Ovary (tissue), 9 donors: ENCODE results near the gene PWWP2B. TPM values are rescaled to one million over a fixed set of nuclear protein-coding genes. Genes with fewer than 3 reads are reported as not detected.
"Not testable (repeated sequence)": the region's sequence is repeated elsewhere in the genome, so short reads cannot be mapped to it uniquely, and the experiment has no call there.

Experiments used
- DNase-seq, 5 donors: peaks; one replicate each; pipeline ENCODE4 v3.0.0-alpha.2; 2019 to 2020
- H3K27ac ChIP-seq, 2 donors: fragments of 200-600 bp; one replicate each; pipeline versions ENCODE4 v1.5.1 to v1.8.0; 2019 to 2022
- H3K27me3 ChIP-seq: fragments of 200-600 bp; one replicate; pipeline ENCODE4 v1.8.0; 2022
- H3K36me3 ChIP-seq: fragments of 200-600 bp; sonication (generic); one replicate; pipeline ENCODE4 v1.5.1; 2019
- H3K4me1 ChIP-seq: one replicate; pipeline ENCODE4 v1.8.1; 2013; ENCODE audit warnings: mild to moderate bottlenecking, moderate library complexity; ENCODE audit not compliant: insufficient read depth
- H3K4me3 ChIP-seq: fragments of 200-600 bp; sonication (generic); one replicate; pipeline ENCODE4 v1.5.1; 2017
- H3K9me3 ChIP-seq, 2 donors: fragments of 200-600 bp in 1 of 2; sonication (generic) in 1 of 2; one replicate each; pipeline versions ENCODE4 v1.5.1 to v1.8.1; 2013 to 2019; ENCODE audit warnings: mild to moderate bottlenecking in 1 of 2, moderate library complexity in 1 of 2
- CTCF ChIP-seq, 3 donors: fragments of 450-650 bp in 2 of 3; fragments of 200-600 bp in 1 of 3; IDR thresholded peaks; one replicate each; pipeline versions ENCODE4 v1.5.1 to v1.8.0; 2016 to 2022; ENCODE audit warnings: antibody characterized with exemption in 3 of 3, mild to moderate bottlenecking in 1 of 3
- EP300 ChIP-seq: sonication (generic); formaldehyde crosslinking; IDR thresholded peaks from one replicate; pipeline ENCODE4 v1.6.1; 2017; ENCODE audit warnings: antibody characterized with exemption
- POLR2A ChIP-seq: fragments of 450-650 bp; IDR thresholded peaks from one replicate; pipeline ENCODE4 v1.6.1; 2017; ENCODE audit warnings: antibody characterized with exemption, mild to moderate bottlenecking, moderate library complexity
- WGBS, 3 donors: extraction: QIAGEN DNeasy Blood & Tissue Kit in 1 of 3; methylation state at CpG; one replicate each; pipeline versions ENCODE4 v1.1.5 to v1.1.7; 2013 to 2017; 5-methylcytosine and 5-hydroxymethylcytosine counted together
- intact Hi-C, 4 donors: fragments of 100-400 bp; cut with DNase I; formaldehyde crosslinking; loops; one replicate each; pipeline versions ENCODE4 v1.11.0 to v1.15.1; 2022 to 2023
- polyA plus RNA-seq, 2 donors: library from polyadenylated mRNA; stranded (reverse); fragments of 200-250 nt in 1 of 2; fragments of 350-450 nt in 1 of 2; fragmentation: Illumina TruSeq in 1 of 2; extraction: RNeasy Lipid Tissue Mini Kit (QIAGEN cat#74804) in 1 of 2; gene quantifications; one replicate each; pipeline ENCODE4 v1.2.3, GENCODE V29; 2013 to 2014
- total RNA-seq, 7 donors: library from RNA; depleted of rRNA in 2 of 7; stranded (reverse); fragments of >200 nt in 2 of 7; fragmentation: NEBNext Ultra II Directional in 3 of 7; extraction: Animal tissue kit (Norgen Biotek cat#: 25700) in 3 of 7; gene quantifications; one replicate each; pipeline versions ENCODE4 v1.1.0 to v1.2.4, GENCODE V29; 2016 to 2023
- donor health status: DM: no; HTN: no; CAD: no; lungs with moderate emphysema.
- donor health status: DM: no; HTN: no; CAD: no.
- donor health status: Bipolar disorder and iron deficiency.
- donor health status: DM: yes; HTN: yes; CAD: no.
- donor health status: DM: no; HTN: no; CAD: no.
- donor health status: DM: yes; HTN: yes; CAD: no.

Gene PWWP2B
- total and polyA plus RNA-seq, 9 donors, result 1.1 to 26.0 (median 14.9) TPM

- DNase-seq, result peak in 1 of 5 donors; percentile 4
- no peaks in the 10 kb centered on the region for H3K36me3 ChIP-seq
- no peak overlapping the region for H3K27ac ChIP-seq
- no peaks in the 10 kb centered on the region for H3K9me3 ChIP-seq
- no peaks in the 10 kb centered on the region for H3K27me3 ChIP-seq
- intact Hi-C loops, result no loop called here
- 82 to 86% (median 84%) methylated on average over 26 of the region's 26 CpGs for WGBS, 3 donors
- H3K4me1 ChIP-seq, result no peaks in the 10 kb centered on the region
- TF ChIP-seq POLR2A, result no peak
- TF ChIP-seq CTCF (IDR thresholded peaks at IDR 0.05), result no peak
- no peak for TF ChIP-seq EP300
- no peak overlapping the region for H3K4me3 ChIP-seq
These were observed 21.7 kb upstream of the PWWP2B start for GRCh38 chr10:132375116-132375794.

DNA sequence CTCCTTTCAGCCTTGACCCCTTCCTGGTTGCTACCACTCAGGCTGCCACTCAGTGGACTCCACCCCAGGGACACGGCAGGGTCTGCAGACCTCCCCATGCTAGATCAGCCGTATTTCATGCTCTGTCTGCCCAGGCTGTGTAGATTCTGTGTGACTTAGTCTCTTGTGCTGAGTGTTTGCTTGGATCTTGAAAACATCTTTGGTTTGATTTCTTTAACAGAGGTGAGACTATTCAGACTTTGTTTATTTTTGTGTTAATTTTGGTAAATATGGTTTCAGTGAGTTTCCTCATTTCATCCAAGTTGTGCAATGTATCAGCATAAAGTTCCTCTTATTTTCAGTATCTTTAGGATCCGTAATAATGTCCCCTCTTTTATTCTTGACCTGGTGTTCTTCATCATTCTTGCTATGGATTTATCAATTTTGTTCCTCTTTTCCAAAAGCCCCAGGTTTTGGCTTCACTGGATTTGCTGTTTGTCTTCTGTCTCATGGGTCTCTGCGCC is 21.2 kb upstream of the PWWP2B start:
- WGBS, 3 donors, result 77% methylated on average over 4 of the region's 4 CpGs
- DNase-seq, result no peak
- H3K36me3 ChIP-seq, result no peaks in the 10 kb centered on the region
- TF ChIP-seq POLR2A, result no peak
- no peak for TF ChIP-seq EP300
- no peak for TF ChIP-seq CTCF (IDR thresholded peaks at IDR 0.05)
- H3K27ac ChIP-seq, result no peak overlapping the region
- intact Hi-C loops, result no loop called here
- H3K4me1 ChIP-seq, result no peaks in the 10 kb centered on the region
- H3K9me3 ChIP-seq, result no peaks in the 10 kb centered on the region
- H3K27me3 ChIP-seq, result no peaks in the 10 kb centered on the region
- no peak overlapping the region for H3K4me3 ChIP-seq

DNA sequence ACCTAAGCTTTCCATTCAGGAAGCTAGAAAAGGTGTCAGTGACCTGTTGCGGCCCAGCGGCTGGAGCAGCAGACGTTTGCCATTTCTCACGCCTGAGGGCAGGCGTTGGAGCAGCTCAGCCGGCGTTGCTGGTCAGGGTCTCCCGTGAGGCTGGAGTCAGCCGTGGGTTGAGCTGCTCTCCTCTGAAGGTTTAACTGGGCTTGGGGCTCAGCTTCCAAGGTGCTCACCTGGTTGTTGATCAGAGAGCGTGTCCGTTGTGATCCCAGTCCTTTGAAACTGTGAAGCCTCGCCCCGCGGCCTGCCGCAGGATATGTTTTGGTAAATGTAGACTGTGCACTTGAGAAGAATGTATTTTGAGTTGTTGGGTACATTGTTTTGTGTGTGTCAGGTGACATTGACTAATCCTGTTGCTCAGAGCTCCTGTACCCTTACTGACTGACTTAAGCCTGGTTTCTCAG is 20.6 kb upstream of the PWWP2B start:
- TF ChIP-seq POLR2A (no peak), EP300 (no peak), CTCF (IDR thresholded peaks at IDR 0.05) (no peak)

GRCh38 chr10:132377326-132377725 is 19.7 kb upstream of the PWWP2B start:
- WGBS, 3 donors, result 92 to 95% (median 93%) methylated on average over 7 of the region's 7 CpGs

More for the DNA sequence above, 20.6 kb upstream of the PWWP2B start:
- H3K4me3 ChIP-seq, result no peak overlapping the region
- intact Hi-C loops, result no loop called here
- no peak overlapping the region for H3K27ac ChIP-seq
- H3K27me3 ChIP-seq, result no peaks in the 10 kb centered on the region
- DNase-seq, result peak in 1 of 5 donors; percentile 14
- no peaks in the 10 kb centered on the region for H3K9me3 ChIP-seq
- no peaks in the 10 kb centered on the region for H3K4me1 ChIP-seq
- H3K36me3 ChIP-seq, result no peaks in the 10 kb centered on the region
- 88 to 92% (median 89%) methylated on average over 15 of the region's 15 CpGs for WGBS, 3 donors

GRCh38 chr10:132379026-132379425 is 18.0 kb upstream of the PWWP2B start:
- H3K9me3 ChIP-seq, H3K27ac ChIP-seq, H3K4me1 ChIP-seq, DNase-seq, H3K4me3 ChIP-seq, H3K27me3 ChIP-seq, intact Hi-C loops, H3K36me3 ChIP-seq: not testable (repeated sequence)
- WGBS, 3 donors, result 87 to 91% (median 90%) methylated on average over 16 of the region's 16 CpGs

More at GRCh38 chr10:132377326-132377725, 19.7 kb upstream of the PWWP2B start:
- no peak for TF ChIP-seq CTCF (IDR thresholded peaks at IDR 0.05)
- no peak for TF ChIP-seq EP300
- TF ChIP-seq POLR2A, result no peak
- intact Hi-C loops, result no loop called here
- H3K27me3 ChIP-seq, result no peaks in the 10 kb centered on the region
- H3K9me3 ChIP-seq, result no peaks in the 10 kb centered on the region
- H3K4me3 ChIP-seq, result no peak overlapping the region
- no peak overlapping the region for H3K27ac ChIP-seq
- no peaks in the 10 kb centered on the region for H3K36me3 ChIP-seq
- H3K4me1 ChIP-seq, result no peaks in the 10 kb centered on the region
- DNase-seq, result no peak

GRCh38 chr10:132380986-132381385 is 16.0 kb upstream of the PWWP2B start:
- DNase-seq, H3K4me1 ChIP-seq, H3K27me3 ChIP-seq, H3K27ac ChIP-seq, H3K9me3 ChIP-seq, H3K36me3 ChIP-seq, H3K4me3 ChIP-seq: not testable (repeated sequence)
- intact Hi-C loops, result loop anchor here in 2 of 4 donors (5.0 to 10.0 kb wide), 2 partner anchors 261 to 264 kb away; no protein-coding TSS in a partner anchor
- 94 to 99% (median 98%) methylated on average over 4 of the region's 4 CpGs for WGBS, 3 donors
